ENCODE data around the gene CD6. TPM values are rescaled to one million over a fixed set of nuclear protein-coding genes. Genes with fewer than 3 reads are reported as not detected.

Gene CD6
- total and polyA plus RNA-seq, 8 donors: 0.23 to 2.3 (median 1.0) TPM

DNA sequence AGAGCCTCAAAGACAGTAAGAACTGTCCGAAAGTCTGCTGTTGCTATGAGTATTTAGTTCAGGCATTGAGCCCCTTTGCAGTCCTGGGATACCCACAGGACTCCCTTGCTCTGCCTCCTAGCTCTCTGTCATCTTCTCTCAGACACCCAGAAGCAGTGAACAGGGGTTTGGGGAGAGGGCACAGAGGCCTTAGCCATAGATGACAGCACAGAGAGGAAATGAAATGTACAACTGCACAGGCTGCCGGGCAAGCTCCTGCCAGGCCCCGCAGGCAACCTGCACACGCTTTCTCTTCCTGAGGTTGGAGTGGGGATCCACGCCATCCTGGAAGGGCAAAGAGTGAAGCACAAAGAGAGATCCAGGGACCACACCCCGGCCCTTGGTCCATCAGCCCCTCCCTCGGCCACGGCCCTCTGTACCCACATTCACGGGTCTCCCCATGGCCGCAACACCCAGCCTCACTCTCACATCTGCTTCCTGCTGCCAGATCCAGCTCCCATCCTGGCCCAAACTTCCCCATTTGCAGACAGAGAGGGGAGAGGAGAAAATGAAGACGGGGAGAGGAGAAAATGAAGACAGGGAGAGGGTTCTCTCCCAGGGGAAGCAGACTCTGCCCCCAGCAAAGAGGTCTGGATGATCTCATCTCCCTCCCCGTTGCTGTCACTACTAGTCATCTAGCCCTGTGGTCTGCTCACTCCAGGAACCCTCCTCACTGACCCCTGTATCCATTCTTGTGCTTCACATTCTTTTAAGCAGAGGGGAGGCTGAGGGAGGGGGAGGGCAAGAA lies 40.7 kb downstream of the CD6 start:
- no peak for TF ChIP-seq CTCF (IDR thresholded peaks at IDR 0.05)
- 66 to 73% methylated on average over 11 to 12 of the region's 12 CpGs for WGBS, 2 donors
- Histone ChIP-seq H3K27ac (no peak overlapping the region), H3K4me1 (peaks cover 0 to 4% (median 0%) of the 10 kb centered on the region in 3 donors), H3K9me3 (no peaks in the 10 kb centered on the region), H3K36me3 (no peaks in the 10 kb centered on the region), H3K27me3 (no peaks in the 10 kb centered on the region), H3K4me3 (no peak overlapping the region)
- DNase-seq (no peak), FAIRE-seq (no peak), ATAC-seq (no peak)
- intact Hi-C loops (cut with DNase I): no loop called here

GRCh38 chr11:61012737-61013215 lies 41.3 kb downstream of the CD6 start:
- DNase-seq (no peak), ATAC-seq (no peak), FAIRE-seq (no peak)
- intact Hi-C loops (cut with DNase I): no loop called here
- TF ChIP-seq CTCF (IDR thresholded peaks at IDR 0.05): no peak
- no peaks in the 10 kb centered on the region for H3K36me3 ChIP-seq
- H3K9me3 ChIP-seq: no peaks in the 10 kb centered on the region
- no peaks in the 10 kb centered on the region for H3K27me3 ChIP-seq
- no peaks in the 10 kb centered on the region for H3K4me1 ChIP-seq
- WGBS, 2 donors: 89 to 93% methylated on average over 6 of the region's 6 CpGs
- H3K4me3 ChIP-seq: no peak overlapping the region
- no peak overlapping the region for H3K27ac ChIP-seq

GRCh38 chr11:61018059-61018458 lies 46.6 kb downstream of the CD6 start:
- no peak for TF ChIP-seq CTCF (IDR thresholded peaks at IDR 0.05)
- intact Hi-C loops (cut with DNase I): no loop called here
- H3K4me1 ChIP-seq: no peaks in the 10 kb centered on the region
- H3K27me3 ChIP-seq: no peaks in the 10 kb centered on the region
- no peaks in the 10 kb centered on the region for H3K9me3 ChIP-seq
- no peak for DNase-seq
- 74 to 82% methylated on average over 7 of the region's 7 CpGs for WGBS, 2 donors
- H3K36me3 ChIP-seq: no peaks in the 10 kb centered on the region
- no peak overlapping the region for H3K4me3 ChIP-seq
- no peak for ATAC-seq
- FAIRE-seq: no peak
- no peak overlapping the region for H3K27ac ChIP-seq

GRCh38 chr11:61019037-61019831 lies 47.8 kb downstream of the CD6 start:
- no peak overlapping the region for H3K4me3 ChIP-seq
- no peak overlapping the region for H3K27ac ChIP-seq
- no peaks in the 10 kb centered on the region for H3K36me3 ChIP-seq
- no peak for TF ChIP-seq CTCF (IDR thresholded peaks at IDR 0.05)
- ATAC-seq: no peak
- no peak for DNase-seq
- FAIRE-seq: no peak
- no peaks in the 10 kb centered on the region for H3K27me3 ChIP-seq
- no peaks in the 10 kb centered on the region for H3K9me3 ChIP-seq
- no peaks in the 10 kb centered on the region for H3K4me1 ChIP-seq
- 80 to 89% methylated on average over 19 of the region's 19 CpGs for WGBS, 2 donors
- intact Hi-C loops (cut with DNase I): no loop called here
